ENCODE measurements around the gene VAT1L.

Gene VAT1L

DNA sequence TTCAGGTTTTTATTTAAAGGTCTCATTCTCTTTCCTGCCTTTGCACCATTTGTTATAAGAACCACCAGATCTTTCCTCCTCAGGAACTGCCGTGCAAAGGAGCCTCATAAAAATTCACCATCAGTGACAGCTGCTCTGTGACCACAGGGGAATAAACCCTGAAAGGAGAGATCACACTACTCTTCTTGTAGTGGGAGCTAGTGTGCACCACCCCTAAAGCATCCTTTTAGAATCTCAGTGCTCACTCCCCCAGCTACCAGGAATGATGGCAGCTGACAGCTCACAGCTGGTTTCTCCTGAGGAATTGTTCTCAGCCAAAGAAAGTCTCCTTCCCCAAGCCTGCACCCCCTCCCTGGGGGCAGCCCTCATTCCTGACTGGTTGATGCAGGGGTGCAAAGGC is 18.7 kb downstream of the VAT1L start:
- no peak for DNase-seq (ENCODE audit: extremely low read depth, low read depth)
- TF ChIP-seq, protein P1, sequence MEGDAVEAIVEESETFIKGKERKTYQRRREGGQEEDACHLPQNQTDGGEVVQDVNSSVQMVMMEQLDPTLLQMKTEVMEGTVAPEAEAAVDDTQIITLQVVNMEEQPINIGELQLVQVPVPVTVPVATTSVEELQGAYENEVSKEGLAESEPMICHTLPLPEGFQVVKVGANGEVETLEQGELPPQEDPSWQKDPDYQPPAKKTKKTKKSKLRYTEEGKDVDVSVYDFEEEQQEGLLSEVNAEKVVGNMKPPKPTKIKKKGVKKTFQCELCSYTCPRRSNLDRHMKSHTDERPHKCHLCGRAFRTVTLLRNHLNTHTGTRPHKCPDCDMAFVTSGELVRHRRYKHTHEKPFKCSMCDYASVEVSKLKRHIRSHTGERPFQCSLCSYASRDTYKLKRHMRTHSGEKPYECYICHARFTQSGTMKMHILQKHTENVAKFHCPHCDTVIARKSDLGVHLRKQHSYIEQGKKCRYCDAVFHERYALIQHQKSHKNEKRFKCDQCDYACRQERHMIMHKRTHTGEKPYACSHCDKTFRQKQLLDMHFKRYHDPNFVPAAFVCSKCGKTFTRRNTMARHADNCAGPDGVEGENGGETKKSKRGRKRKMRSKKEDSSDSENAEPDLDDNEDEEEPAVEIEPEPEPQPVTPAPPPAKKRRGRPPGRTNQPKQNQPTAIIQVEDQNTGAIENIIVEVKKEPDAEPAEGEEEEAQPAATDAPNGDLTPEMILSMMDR (IDR thresholded peaks at IDR 0.05; ENCODE audit: low read depth, low read length), result no peak

DNA sequence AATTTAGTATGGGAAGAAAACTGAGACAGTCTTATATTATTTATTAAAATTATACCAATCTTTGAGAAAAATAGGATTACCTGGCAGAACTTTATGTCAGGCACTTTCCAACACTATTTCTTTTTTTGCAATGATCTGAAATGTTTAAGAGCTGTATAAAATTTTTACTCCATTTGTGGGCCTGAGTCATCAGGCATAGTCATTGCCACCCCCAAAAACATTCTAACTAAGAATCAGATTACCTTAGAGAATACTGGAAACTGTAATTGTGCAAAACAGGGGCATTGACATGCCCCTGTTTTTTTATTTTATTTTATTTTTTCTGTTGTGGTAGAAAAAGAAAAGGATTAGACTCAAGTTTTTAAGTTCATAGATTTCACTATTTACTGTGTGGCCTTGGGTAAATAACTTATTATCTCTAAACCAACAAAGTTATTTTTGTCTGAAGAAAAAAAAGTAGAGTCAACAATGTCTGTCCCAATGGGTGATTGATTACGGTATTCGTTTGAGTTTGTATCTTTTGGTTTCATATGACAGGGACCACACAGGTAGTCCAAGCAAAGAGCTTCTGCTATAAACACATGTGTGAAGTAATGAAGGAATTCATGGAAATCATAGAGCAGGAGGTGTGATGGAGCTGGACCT is 24.6 kb downstream of the VAT1L start:
- TF ChIP-seq, protein P1 (IDR thresholded peaks at IDR 0.05; ENCODE audit: low read depth, low read length), result no peak
- no peak for DNase-seq (ENCODE audit: extremely low read depth, low read depth)

- TF ChIP-seq, protein P1 (IDR thresholded peaks at IDR 0.05; ENCODE audit: low read depth, low read length), result no peak
- DNase-seq (ENCODE audit: extremely low read depth, low read depth), result no peak
Observed at GRCh38 chr16:77816293-77816692, 27.9 kb downstream of the VAT1L start.

GRCh38 chr16:77820340-77820739 is 32.0 kb downstream of the VAT1L start:
- no peak for DNase-seq (ENCODE audit: extremely low read depth, low read depth)
- TF ChIP-seq, protein P1 (IDR thresholded peaks at IDR 0.05; ENCODE audit: low read depth, low read length), result no peak

DNA sequence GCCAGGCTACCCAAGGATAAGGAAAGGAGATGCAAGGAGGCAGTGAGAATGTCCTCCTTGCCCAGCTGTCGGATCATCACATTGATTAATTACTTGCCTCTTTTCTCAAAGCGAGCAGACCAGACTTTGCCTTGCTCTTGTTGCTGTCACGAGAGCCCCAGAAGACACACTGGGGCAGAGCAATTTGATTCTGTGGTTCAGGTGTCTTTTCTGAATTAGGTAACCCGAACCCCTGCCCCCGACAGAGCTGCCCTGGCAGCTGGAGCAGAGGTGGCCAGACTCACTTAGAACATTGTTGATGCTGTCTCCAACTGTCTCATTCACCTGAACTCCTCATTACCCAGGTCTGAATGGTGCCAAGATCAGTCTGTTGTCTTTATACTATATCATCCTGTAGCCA is 34.3 kb downstream of the VAT1L start:
- no peak for DNase-seq (ENCODE audit: extremely low read depth, low read depth)
- TF ChIP-seq, protein P1 (IDR thresholded peaks at IDR 0.05; ENCODE audit: low read depth, low read length), result no peak

DNA sequence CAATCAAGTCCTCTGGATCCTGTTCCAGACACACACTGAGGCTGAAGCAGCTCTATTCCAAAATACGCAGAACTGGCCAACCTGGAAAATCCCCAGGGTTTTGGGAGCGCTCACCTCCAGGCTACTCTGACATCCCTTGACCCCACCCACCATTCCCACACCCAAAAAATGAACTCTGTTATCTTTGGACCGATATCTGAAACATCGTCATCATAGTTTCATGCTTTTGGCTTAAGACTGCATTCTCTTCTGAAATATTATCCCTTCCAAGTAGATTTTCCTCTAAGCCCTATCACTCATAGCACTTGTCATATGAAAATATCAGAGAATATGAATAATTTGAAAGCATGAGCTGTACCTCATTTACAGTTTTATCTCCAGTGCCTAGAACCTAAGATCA is 34.7 kb downstream of the VAT1L start:
- TF ChIP-seq, protein P1 (IDR thresholded peaks at IDR 0.05; ENCODE audit: low read depth, low read length), result no peak
- DNase-seq (ENCODE audit: extremely low read depth, low read depth), result no peak

- TF ChIP-seq, protein P1 (IDR thresholded peaks at IDR 0.05; ENCODE audit: low read depth, low read length), result no peak
- DNase-seq (ENCODE audit: extremely low read depth, low read depth), result no peak
Observed at GRCh38 chr16:77825196-77825595, 36.8 kb downstream of the VAT1L start.

Data from AG09319 (cell line).